Femur (tissue), 1 donor: ENCODE results near the gene CCDC14.
"Not testable (repeated sequence)": the region's sequence is repeated elsewhere in the genome, so short reads cannot be mapped to it uniquely, and the experiment has no call there.

ENCODE experiments used
- DNase-seq: peaks from one replicate; pipeline ENCODE4 v3.0.0-alpha.2; 2017

The CCDC14 gene, protein sequence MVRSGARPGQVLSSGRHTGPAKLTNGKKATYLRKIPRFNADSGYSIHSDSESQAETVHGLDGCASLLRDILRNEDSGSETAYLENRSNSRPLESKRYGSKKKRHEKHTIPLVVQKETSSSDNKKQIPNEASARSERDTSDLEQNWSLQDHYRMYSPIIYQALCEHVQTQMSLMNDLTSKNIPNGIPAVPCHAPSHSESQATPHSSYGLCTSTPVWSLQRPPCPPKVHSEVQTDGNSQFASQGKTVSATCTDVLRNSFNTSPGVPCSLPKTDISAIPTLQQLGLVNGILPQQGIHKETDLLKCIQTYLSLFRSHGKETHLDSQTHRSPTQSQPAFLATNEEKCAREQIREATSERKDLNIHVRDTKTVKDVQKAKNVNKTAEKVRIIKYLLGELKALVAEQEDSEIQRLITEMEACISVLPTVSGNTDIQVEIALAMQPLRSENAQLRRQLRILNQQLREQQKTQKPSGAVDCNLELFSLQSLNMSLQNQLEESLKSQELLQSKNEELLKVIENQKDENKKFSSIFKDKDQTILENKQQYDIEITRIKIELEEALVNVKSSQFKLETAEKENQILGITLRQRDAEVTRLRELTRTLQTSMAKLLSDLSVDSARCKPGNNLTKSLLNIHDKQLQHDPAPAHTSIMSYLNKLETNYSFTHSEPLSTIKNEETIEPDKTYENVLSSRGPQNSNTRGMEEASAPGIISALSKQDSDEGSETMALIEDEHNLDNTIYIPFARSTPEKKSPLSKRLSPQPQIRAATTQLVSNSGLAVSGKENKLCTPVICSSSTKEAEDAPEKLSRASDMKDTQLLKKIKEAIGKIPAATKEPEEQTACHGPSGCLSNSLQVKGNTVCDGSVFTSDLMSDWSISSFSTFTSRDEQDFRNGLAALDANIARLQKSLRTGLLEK

DNA sequence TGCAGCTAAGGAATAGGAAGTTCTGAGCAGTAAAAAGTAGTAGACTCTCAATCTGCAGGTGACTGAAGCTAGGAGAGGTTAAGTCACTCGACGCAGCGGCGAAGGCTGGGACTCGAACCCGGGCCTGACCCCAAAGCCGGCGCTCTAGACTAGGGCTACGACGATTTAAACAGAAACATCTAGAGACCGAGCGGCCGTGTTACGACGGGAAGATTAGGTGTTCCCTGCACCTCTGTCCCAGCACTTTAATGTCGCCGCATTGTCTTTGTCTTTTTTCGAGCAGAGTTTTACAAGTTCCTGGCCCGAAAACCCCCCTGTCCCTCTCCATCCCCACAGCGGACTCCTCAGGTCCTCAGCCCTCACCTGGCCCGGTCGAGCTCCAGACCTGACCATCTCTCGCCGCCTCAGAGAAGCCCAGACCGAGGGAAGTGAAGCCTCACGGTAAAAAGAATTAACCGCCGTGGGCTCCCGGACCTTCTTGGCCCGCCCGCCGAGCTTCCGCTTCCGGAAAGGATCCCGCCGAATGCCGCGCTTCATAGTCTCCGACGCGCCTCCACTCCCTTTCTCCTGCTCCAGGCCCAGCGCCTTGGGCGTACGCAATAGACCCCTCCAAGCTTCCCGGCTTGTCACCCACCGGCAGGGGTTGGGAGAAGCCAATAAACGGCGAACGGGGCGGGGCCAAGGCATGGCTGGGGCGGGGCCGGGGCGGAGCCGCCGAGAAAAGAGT is at the start of gene CCDC14:
Gene CCDC14, minus strand, starts transcription at position 449 of the 727 bp plus-strand sequence. Its CDS starts 56 bp downstream, at position 393.
- peak; percentile 98 for DNase-seq

DNA sequence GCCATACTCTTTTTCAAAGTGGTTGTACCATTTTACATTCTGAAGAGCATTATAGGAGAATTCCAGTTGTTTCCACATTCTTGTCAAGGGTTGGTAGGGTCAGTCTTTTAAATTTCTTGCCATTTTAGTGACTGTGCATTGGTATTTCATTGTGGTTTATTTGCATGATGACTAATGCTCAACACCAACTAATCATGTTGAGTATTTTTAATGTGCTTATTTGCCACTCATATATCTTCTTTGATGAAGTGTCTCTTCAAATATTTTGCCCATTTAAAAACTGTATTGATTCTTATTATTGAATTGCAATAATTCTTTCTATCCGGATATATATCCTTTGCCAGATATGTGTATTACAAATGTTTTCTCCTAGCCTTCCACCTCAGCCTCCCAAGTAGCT is 47.3 kb upstream of the CCDC14 start:
- DNase-seq: not testable (repeated sequence)

DNA sequence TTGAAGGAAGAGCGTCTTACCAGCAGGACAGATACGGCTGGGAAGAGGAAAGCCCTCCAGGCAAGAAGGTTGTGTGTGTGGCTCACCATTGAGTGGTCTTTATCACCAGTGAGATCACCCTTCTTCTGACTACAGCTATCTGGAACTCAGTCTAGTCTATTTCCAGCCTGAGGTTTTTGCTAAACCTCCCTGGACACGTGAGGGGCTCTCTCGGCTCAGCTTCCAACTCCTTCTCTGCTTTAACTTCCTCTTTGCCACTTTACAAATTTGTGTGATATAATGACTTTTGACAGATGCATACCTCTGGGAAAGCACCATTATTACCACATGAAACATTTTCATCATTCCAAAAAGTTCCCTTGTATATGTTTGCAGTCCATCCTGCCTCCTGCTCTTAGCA is 46.2 kb upstream of the CCDC14 start:
- no peak for DNase-seq

DNA sequence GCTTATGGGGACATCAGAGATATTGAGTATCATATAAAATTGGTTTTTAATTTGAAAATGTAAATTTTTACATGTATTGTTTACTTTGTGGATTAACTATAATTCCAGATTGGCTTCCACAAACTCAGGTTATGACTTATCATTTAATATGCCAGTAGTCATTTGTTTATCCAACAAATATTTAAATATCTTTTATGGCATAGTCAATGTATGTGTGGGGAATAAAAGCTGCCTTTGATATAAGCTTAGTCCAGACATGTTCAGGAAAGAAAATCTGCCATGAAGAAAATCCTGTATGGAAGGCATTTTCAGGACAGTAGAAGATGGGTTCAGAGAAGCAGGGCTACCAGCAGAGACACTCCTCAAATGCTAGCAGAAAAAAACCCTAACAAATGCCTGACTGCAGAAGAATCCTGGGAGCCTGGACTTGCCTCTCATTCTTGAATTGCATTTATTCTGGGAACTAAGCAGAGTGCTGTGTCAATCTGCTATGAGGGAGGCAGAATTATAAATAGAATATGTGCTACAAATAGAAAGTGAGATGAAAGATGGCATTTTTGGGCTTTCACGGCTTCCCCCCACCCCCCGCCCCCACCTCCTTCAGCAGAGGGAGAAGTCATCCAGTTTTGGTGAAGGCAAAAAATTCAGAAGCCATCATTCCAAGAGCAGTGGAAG is 41.5 kb upstream of the CCDC14 start:
- DNase-seq: not testable (repeated sequence)

DNA sequence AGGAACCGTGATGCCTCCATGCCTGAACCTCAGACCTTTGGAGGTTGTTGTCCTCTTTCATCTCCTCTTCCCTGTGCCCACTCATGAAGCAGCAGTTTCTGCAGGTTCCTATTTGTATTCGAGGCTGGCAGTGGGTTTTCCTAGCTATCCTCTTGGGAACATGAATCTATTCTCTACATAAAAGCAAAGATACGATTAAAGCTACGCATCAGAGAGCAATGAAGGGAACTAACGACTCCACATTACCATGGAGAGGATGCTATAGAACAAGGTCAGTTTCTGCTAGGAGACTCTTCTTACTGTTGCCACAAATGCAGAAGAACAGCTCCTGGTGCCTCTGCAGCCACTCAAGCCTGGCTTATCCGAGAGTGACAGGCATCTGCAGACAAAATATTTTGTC is 40.3 kb upstream of the CCDC14 start:
- not testable (repeated sequence) for DNase-seq

DNA sequence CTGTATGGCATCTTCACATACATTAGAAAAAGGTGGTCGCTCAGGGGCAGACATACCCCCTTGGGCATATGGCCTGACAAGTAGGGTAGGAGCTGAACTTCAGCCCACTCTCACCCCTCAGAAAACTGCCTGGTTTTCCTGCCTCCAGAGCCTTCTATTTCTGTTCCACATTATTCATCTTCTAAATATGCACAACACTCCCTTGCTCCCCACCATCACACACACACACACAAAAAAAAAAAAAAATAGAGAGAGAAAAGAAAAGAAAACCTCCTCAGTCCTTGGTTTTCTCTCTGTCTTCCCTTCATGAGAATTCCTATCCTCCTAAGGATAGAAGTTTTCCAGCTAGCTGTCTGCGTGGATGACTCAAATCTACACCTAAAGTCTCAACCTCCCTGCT is 36.5 kb upstream of the CCDC14 start:
- DNase-seq: no peak

DNA sequence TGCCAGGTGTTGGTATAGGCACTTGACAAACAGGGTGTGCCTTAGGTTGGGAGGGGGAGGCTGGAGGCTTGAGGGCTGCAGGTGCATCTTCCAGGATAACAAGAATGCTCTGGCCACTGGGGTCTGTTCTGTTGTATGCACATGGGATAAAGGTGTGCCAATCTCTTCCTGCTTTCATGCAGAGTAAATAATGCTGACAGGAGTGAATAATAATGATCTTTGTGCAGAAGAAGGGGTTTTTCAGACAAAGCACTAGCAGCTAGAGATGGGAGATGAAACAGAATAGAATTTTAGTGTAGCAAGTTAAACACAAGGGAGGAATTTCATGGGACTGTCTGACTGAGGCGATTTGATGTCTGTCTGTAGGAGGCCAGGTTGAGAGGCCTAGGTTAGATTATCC is 32.8 kb upstream of the CCDC14 start:
- DNase-seq: no peak

DNA sequence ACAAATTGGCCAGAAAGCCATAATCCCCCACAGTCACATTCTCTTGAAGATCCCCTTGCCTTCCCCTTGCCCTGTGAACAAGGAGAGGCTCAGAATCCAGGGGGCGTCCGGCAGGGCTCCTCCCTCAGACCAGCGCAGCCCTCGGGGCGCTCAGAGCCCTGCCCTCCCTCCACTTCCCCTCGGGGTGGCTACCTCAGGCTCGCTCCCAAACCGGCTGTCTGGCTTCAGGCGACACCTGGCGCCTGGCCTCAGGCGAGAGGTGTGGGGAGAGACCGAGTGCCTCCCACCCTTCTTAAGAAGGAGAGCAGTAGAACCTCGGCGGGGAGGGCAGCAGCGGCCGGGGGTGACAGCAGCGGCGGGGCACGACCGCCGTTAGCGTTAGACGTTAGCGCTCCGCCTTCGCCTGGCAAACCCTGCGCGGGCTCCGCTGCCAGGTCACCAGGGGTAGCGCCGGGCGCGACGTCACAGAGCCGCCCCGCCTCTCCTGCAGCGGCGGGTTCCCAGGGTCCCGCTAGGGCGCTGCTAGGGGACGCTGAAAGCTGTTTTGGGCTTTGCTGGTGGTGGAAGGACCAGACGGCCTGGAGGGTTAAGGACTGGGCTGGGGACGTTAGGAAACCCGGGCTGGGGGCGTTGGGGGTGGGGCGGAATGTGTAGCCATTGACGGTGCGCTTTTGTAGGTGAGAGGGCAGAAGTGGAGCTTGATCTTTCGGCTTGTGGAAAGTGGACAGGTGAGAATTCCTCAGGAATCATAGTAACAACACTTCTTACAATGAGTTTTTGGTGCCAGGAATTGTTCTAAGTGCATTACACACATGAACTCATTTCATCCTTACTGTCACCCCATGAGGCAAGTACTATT is 30.9 kb upstream of the CCDC14 start, which contains the start of gene ROPN1:
Gene ROPN1, minus strand, starts transcription at position 395 of the 859 bp plus-strand sequence. CDS start 11,643 bp downstream, outside the sequence.
- DNase-seq: not testable (repeated sequence)

DNA sequence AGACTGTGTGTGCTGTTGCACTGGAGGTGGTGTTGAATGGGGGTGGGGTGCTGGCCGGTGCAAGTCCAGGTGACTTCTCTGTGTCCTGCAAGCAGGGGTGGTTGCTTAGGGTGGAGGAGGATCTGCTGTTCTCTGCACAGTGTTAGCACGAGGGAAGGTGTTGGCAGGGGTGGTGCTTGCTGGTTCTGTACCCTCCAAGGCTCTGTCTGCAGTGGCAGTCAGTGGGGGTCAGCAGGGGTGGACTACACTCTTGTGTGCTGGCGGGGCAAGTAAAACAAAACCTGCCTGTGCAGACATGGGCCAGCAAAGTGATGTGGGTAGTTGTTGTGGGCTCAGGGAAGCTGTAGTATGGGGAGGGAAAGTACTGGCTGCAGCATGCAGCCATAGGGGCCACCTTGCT is 25.4 kb upstream of the CCDC14 start:
- DNase-seq: no peak

DNA sequence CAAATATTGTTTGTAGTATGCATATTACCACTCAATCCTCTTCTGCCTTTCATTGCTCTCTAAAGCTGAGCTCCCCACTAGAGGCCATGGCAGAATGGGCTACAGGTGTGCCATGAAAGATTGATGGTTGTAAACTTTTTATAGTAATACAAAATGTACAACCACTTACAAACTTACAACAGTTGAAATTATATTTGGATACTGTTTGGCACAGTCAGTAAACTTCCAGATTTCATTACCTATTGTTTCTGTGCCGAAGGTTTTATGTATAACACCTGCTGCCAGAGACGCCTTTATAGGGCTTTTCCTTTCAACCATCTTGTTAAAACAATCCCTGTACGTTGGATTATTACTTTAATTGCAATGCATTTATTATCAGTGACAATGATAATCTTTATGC is 23.9 kb upstream of the CCDC14 start:
- no peak for DNase-seq

DNA sequence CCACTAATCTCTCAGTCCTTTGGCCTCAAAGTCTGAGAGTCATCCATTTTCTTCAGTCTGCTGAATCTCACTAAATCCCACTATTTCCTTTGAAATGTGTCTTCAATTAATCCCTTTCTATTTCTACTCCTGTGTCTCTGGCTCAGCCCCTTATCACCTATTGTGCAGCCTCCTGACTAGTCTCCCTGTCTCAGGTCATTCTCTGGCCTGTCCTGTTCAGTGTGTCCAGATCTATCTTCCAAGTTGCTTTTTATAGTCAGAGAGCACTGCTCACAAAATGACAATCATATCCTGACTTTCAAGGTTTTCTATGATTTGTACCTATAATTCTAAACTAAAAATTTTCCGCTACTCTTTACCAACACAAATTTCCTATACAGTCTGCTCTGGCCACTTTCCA is 23.3 kb upstream of the CCDC14 start:
- DNase-seq: no peak

DNA sequence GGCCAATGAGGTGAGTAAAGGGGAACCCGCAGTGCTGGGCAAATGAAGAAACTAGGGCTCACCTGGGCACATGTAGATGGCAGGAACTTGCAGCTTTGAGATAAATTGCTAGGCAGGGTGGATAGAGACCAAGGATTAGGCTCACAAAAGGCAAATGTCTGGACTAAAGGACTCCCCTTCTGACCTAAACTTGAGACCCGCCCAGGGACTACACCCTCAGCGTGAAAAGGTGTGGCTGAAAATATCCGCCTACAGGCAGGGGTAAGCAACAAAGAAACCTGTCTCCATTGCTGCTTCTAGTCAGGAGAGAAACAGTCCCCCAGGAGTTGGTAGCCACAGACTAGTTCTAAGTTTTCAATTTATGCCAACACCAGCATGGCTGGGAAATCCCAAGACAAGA is 20.3 kb upstream of the CCDC14 start:
- not testable (repeated sequence) for DNase-seq

DNA sequence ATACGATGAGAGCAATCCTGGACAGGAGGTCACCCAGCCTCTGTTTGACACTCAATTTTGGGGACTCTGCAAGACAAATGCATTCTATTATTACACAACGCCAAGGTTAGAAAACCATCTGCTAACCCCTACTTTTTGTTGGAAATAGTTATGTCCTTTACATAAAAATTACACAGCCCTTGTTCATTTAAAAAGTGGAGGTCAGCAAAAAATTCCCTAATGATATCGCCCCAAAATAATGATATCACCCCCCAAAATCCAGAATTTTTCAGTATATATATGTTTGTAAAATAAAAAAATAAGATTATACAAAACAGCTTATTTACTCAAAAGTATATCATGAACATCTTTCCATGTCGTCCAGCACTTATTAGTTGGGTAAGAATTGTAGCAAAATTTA is 19.5 kb upstream of the CCDC14 start:
- no peak for DNase-seq

DNA sequence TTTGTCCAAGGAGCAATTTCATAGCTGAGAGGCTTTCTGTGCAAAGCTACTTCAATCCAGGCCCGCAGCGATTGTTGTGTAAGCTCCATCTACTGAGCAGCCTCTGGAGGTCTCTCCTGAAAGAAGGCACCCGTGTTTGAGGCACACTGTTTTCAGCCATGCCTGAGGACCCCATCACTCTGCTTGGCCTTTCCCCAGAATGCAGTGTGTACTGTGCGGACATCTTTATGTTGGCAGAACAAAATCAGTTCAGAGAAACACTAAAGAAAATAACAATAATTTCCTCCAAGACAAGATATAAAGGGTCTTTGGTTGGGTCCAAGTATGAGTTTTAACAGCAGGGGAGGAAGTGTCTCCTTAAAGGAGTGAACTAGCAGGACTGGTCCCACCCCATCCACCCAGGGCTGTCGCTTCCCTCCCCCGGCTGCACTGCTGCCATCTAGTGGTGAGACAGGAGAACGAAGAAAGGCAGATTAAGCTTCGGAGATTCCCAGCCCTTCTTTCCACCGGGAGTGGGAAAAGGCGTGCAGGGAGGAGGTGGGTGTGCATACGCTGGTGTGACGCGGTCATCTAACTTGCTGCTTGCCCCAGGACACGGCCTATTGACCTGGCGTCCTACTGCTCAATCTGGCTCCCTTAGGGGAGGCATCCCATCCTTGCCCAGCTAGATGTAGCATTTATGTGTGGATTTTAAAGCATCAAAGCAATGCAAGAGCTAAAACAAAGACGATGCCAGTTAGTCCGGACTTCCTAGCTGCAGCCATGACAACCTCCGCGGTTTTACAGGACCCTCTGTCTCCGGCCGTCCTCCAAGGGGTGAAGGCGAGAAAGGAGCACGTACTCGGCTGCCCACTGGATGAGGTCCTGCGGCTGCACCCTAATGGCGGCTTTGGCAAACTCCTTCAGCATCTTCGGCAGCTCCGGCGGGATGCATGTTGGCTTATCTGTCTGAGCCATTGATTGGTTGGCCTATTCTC is 18.8 kb upstream of the CCDC14 start:
- peak; percentile 42 for DNase-seq

DNA sequence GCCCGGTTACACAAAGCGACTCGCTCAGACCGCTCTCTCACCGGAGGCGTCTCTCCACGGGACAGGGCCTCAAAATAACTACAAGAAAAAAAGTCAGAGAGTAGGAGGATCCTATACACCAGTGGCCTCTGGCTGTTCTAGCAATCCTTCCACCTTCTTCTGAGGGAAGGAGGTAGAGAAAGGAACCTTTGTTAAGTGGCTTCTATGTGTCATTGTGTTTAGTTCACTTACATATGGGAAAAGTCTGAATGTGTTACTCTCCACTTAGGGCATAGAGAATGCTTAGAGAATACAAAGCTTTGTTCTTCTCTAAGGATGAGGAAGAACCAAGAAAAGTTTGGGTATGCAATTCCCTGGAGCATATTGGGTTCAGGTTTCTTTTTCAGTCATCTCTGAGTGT is 15.9 kb upstream of the CCDC14 start:
- DNase-seq: not testable (repeated sequence)

DNA sequence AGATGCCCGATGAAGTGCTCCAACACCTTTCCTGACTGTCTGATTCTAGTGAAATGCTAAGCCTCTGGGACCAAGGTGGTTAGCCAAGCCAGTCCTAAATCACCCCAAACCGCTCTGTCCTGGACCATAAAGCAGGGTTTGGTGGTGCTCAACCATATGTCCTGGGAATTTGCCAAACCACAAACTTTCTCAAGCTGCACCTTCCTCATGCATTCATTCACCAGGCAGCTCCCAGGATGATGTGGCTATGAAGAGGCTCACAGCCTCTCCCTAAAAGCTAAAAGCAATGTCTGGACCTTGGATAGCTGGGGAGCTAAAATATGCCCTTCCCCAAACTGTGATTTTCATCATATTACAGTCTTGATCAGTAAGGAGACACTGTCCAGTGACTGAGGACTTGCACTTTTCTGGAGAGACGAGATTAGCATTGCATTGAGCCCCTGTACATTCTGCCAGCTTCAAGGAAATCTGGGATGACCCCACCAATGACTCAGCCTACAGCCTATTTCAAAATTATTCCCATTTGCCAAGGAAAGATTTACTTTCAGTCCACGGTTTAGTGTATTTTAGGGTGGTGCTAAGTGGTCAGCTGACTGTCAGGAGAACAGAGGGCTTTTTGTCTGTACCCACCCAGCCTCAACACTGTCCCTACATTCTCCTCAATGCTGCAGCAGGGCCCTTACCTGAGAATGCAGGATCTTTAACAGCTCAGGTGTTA is 15.3 kb upstream of the CCDC14 start:
- DNase-seq: not testable (repeated sequence)

DNA sequence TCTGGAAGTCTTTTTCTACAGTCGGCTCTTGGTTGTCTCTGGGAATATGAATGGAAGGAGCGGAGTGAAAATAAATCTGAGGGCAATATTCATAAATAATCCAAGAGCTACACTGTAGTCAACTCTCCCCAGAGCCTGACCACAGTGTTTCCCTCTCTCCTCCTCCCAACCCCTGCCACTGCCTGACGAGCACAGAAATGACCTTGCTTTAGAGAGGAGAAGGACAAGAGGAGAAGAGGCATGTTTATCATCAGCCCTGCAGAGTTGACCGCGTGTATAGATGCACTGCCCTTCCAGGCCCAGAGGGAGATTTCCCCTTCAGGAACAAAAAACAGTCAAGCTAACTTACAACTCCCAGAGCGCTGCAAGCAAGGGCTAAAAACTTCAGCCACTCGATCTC is 14.0 kb upstream of the CCDC14 start:
- not testable (repeated sequence) for DNase-seq

DNA sequence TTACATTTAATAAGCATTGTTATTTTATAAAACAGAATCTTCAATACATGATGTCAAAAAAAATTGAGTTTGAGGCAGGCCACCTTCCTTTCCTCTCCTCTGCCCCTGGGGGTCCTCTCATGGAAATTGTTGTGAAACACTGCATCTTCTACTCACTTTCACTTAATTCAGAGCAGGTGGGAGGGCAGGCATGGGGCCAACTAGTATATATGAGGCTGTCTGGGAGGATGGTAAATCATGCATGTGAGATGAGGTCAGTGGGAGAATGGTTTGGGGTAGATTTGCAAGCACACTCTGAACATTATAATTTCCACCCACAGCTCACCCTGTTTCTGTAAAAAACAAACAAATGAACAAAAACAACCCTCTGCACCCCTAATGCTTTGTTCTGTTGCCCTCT is 10.4 kb upstream of the CCDC14 start:
- DNase-seq: no peak

DNA sequence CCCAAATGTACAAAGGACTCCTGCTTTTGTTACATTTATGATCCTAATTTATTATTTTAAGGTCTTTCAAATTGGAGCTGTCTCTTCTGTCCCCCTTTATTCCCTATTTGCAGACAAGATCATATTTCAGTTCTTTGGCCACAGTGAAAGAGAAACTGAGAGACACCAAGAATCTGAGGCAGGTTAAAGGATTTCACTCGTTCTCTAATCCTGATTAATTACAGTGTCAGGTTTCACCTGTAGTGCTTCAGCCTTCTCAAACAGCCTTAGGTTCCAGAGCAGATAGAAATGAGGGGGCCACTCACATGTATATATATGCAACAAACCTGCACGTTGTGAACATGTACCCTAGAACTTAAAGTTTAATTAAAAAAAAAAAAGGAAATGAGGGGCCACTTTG is 6.2 kb upstream of the CCDC14 start:
- not testable (repeated sequence) for DNase-seq
